ENCODE results near the gene OPN5. TPM values are rescaled to one million over a fixed set of nuclear protein-coding genes. Genes with fewer than 3 reads are reported as not detected.

Gene OPN5
- polyA plus RNA-seq, 6 donors from 2014 or later: not detected

- Mint-ChIP-seq H3K27ac (no peak overlapping the region), H3K9me3 (peaks cover 2 to 11% (median 5%) of the 10 kb centered on the region in 7 donors)
Observed at GRCh38 chr6:47766445-47766844, 15.4 kb upstream of the OPN5 start.

GRCh38 chr6:47767102-47767501 is 14.7 kb upstream of the OPN5 start:
- DNase-seq (no peak), ATAC-seq (ENCODE audit: low read depth in 2 of 2) (no peak)
- Mint-ChIP-seq H3K9me3 (peaks cover 2 to 11% (median 5%) of the 10 kb centered on the region in 7 donors), H3K27ac (no peak overlapping the region), H3K36me3 (no peaks in the 10 kb centered on the region), H3K4me3 (no peak overlapping the region), H3K27me3 (peaks cover 7 to 17% (median 10%) of the 10 kb centered on the region in 3 donors), H3K4me1 (no peaks in the 10 kb centered on the region)

More at GRCh38 chr6:47766445-47766844, 15.4 kb upstream of the OPN5 start:
- Mint-ChIP-seq H3K4me3 (no peak overlapping the region), H3K4me1 (no peaks in the 10 kb centered on the region), H3K36me3 (no peaks in the 10 kb centered on the region), H3K27me3 (peaks cover 7 to 17% (median 14%) of the 10 kb centered on the region in 3 donors)
- DNase-seq: no peak
- no peak for ATAC-seq (ENCODE audit: low read depth in 2 of 2)

- Mint-ChIP-seq H3K4me1 (no peaks in the 10 kb centered on the region), H3K9me3 (peaks cover 2 to 11% (median 5%) of the 10 kb centered on the region in 7 donors), H3K27me3 (peaks cover 7 to 17% (median 10%) of the 10 kb centered on the region in 3 donors), H3K4me3 (no peak overlapping the region), H3K27ac (no peak overlapping the region), H3K36me3 (no peaks in the 10 kb centered on the region)
- ATAC-seq (ENCODE audit: low read depth in 2 of 2) (no peak), DNase-seq (no peak)
Observed at GRCh38 chr6:47769982-47770381, 11.8 kb upstream of the OPN5 start.

- H3K9me3 Mint-ChIP-seq: peaks cover 0 to under 1% (median 0%) of the 10 kb centered on the region in 7 donors
Observed at GRCh38 chr6:47772359-47772758, 9.5 kb upstream of the OPN5 start.

GRCh38 chr6:47773005-47773404 is 8.8 kb upstream of the OPN5 start:
- no peaks in the 10 kb centered on the region for H3K36me3 Mint-ChIP-seq
- no peak overlapping the region for H3K27ac Mint-ChIP-seq

More at GRCh38 chr6:47772359-47772758, 9.5 kb upstream of the OPN5 start:
- no peak overlapping the region for H3K4me3 Mint-ChIP-seq
- H3K27me3 Mint-ChIP-seq: peaks cover 7 to 17% (median 10%) of the 10 kb centered on the region in 3 donors
- no peak for DNase-seq
- no peaks in the 10 kb centered on the region for H3K4me1 Mint-ChIP-seq
- no peak for ATAC-seq (ENCODE audit: low read depth in 2 of 2)
- H3K27ac Mint-ChIP-seq: no peak overlapping the region
- no peaks in the 10 kb centered on the region for H3K36me3 Mint-ChIP-seq

GRCh38 chr6:47780510-47781356 is 1.1 kb upstream of the OPN5 start:
- H3K27ac Mint-ChIP-seq: peak overlapping the region in 1 of 6 donors; percentile 23
- H3K9me3 Mint-ChIP-seq: no peaks in the 10 kb centered on the region
- H3K36me3 Mint-ChIP-seq: no peaks in the 10 kb centered on the region
- peak; percentile 59 to 72 for ATAC-seq (ENCODE audit: low read depth in 2 of 2)
- H3K27me3 Mint-ChIP-seq: peaks cover 5 to 18% (median 10%) of the 10 kb centered on the region in 3 donors
- peak; percentile 23 for DNase-seq
- peaks cover 0 to 6% (median 0%) of the 10 kb centered on the region in 3 donors for H3K4me1 Mint-ChIP-seq
- no peak overlapping the region for H3K4me3 Mint-ChIP-seq

More at GRCh38 chr6:47773005-47773404, 8.8 kb upstream of the OPN5 start:
- Mint-ChIP-seq H3K4me3 (no peak overlapping the region), H3K9me3 (no peaks in the 10 kb centered on the region), H3K27me3 (peaks cover 3 to 11% (median 7%) of the 10 kb centered on the region in 3 donors), H3K4me1 (no peaks in the 10 kb centered on the region)
- no peak for ATAC-seq (ENCODE audit: low read depth in 2 of 2)
- DNase-seq: no peak

GRCh38 chr6:47785182-47785581 is 3.4 kb downstream of the OPN5 start:
- Mint-ChIP-seq H3K27ac (no peak overlapping the region), H3K4me1 (peaks cover 0 to 12% (median 0%) of the 10 kb centered on the region in 3 donors), H3K4me3 (no peak overlapping the region), H3K9me3 (no peaks in the 10 kb centered on the region), H3K27me3 (peaks cover 28 to 34% (median 29%) of the 10 kb centered on the region in 3 donors), H3K36me3 (no peaks in the 10 kb centered on the region)
- DNase-seq (no peak), ATAC-seq (ENCODE audit: low read depth in 2 of 2) (no peak)

GRCh38 chr6:47787620-47788497 is 6.0 kb downstream of the OPN5 start:
- Mint-ChIP-seq H3K4me1 (peaks cover 0 to 6% (median 0%) of the 10 kb centered on the region in 3 donors), H3K9me3 (no peaks in the 10 kb centered on the region), H3K27ac (no peak overlapping the region), H3K4me3 (peak overlapping the region in 1 of 8 donors; percentile 5), H3K36me3 (no peaks in the 10 kb centered on the region), H3K27me3 (peaks cover 27 to 46% (median 36%) of the 10 kb centered on the region in 3 donors)
- DNase-seq (peak; percentile 15), ATAC-seq (ENCODE audit: low read depth in 2 of 2) (peak; percentile 41 to 57)

- H3K4me1 Mint-ChIP-seq: peaks cover 0 to 6% (median 0%) of the 10 kb centered on the region in 3 donors
- no peak overlapping the region for H3K27ac Mint-ChIP-seq
- no peaks in the 10 kb centered on the region for H3K36me3 Mint-ChIP-seq
- ATAC-seq (ENCODE audit: low read depth in 2 of 2) (no peak), DNase-seq (no peak)
- H3K27me3 Mint-ChIP-seq: peaks cover 28 to 46% (median 32%) of the 10 kb centered on the region in 3 donors
- no peak overlapping the region for H3K4me3 Mint-ChIP-seq
- H3K9me3 Mint-ChIP-seq: no peaks in the 10 kb centered on the region
Observed at GRCh38 chr6:47788498-47788884, 6.7 kb downstream of the OPN5 start.

- H3K36me3 Mint-ChIP-seq: no peaks in the 10 kb centered on the region
- H3K4me3 Mint-ChIP-seq: no peak overlapping the region
- peaks cover 25 to 41% (median 33%) of the 10 kb centered on the region in 3 donors for H3K27me3 Mint-ChIP-seq
- H3K4me1 Mint-ChIP-seq: peaks cover 0 to 6% (median 0%) of the 10 kb centered on the region in 3 donors
- ATAC-seq (ENCODE audit: low read depth in 2 of 2) (no peak), DNase-seq (no peak)
- H3K27ac Mint-ChIP-seq: no peak overlapping the region
- H3K9me3 Mint-ChIP-seq: no peaks in the 10 kb centered on the region
Observed at GRCh38 chr6:47789553-47789952, 7.7 kb downstream of the OPN5 start.

- ATAC-seq (ENCODE audit: low read depth in 2 of 2) (no peak), DNase-seq (no peak)
- no peak overlapping the region for H3K4me3 Mint-ChIP-seq
- peak overlapping the region in 1 of 6 donors; percentile 31 for H3K27ac Mint-ChIP-seq
- peaks cover 0 to 6% (median 0%) of the 10 kb centered on the region in 3 donors for H3K4me1 Mint-ChIP-seq
- no peaks in the 10 kb centered on the region for H3K36me3 Mint-ChIP-seq
- no peaks in the 10 kb centered on the region for H3K9me3 Mint-ChIP-seq
- peaks cover 31 to 44% (median 31%) of the 10 kb centered on the region in 3 donors for H3K27me3 Mint-ChIP-seq
Observed at GRCh38 chr6:47792216-47792733, 10.4 kb downstream of the OPN5 start.

GRCh38 chr6:47794577-47795135 is 12.8 kb downstream of the OPN5 start:
- no peak for ATAC-seq (ENCODE audit: low read depth in 2 of 2)
- no peak for DNase-seq
- H3K4me1 Mint-ChIP-seq: no peaks in the 10 kb centered on the region
- no peak overlapping the region for H3K27ac Mint-ChIP-seq
- H3K9me3 Mint-ChIP-seq: no peaks in the 10 kb centered on the region
- no peaks in the 10 kb centered on the region for H3K36me3 Mint-ChIP-seq
- H3K4me3 Mint-ChIP-seq: no peak overlapping the region
- peaks cover 16 to 46% (median 23%) of the 10 kb centered on the region in 3 donors for H3K27me3 Mint-ChIP-seq

- Mint-ChIP-seq H3K9me3 (no peaks in the 10 kb centered on the region), H3K27me3 (peaks cover 7 to 31% (median 21%) of the 10 kb centered on the region in 3 donors)
Observed at GRCh38 chr6:47801984-47802383, 20.2 kb downstream of the OPN5 start.

More at GRCh38 chr6:47801984-47802383, 20.2 kb downstream of the OPN5 start:
- no peak overlapping the region for H3K4me3 Mint-ChIP-seq
- no peak for ATAC-seq (ENCODE audit: low read depth in 2 of 2)
- DNase-seq: no peak
- no peaks in the 10 kb centered on the region for H3K4me1 Mint-ChIP-seq
- no peaks in the 10 kb centered on the region for H3K36me3 Mint-ChIP-seq
- H3K27ac Mint-ChIP-seq: no peak overlapping the region
